OCI-LY7 (cell line): ENCODE data around the gene ZBTB22.

Experiments
- EZH2phosphoT487 ChIP-seq: fragments of 200-600 bp; sonication (generic); IDR thresholded peaks from 2 replicates; pipeline ENCODE4 v1.6.1; 2018; ENCODE audit warnings: low read depth, borderline replicate concordance, mild to moderate bottlenecking, mixed run types, antibody characterized with exemption, low read length, moderate library complexity, mixed read lengths
- TF ChIP-seq, protein P1 (sequence below): fragments of 200-600 bp; sonication (generic); conservative IDR thresholded peaks from 2 replicates; pipeline ENCODE4 v1.5.1; 2014; ENCODE audit warnings: mild to moderate bottlenecking, antibody characterized with exemption, low read length, moderate library complexity, mixed read lengths

DNA sequence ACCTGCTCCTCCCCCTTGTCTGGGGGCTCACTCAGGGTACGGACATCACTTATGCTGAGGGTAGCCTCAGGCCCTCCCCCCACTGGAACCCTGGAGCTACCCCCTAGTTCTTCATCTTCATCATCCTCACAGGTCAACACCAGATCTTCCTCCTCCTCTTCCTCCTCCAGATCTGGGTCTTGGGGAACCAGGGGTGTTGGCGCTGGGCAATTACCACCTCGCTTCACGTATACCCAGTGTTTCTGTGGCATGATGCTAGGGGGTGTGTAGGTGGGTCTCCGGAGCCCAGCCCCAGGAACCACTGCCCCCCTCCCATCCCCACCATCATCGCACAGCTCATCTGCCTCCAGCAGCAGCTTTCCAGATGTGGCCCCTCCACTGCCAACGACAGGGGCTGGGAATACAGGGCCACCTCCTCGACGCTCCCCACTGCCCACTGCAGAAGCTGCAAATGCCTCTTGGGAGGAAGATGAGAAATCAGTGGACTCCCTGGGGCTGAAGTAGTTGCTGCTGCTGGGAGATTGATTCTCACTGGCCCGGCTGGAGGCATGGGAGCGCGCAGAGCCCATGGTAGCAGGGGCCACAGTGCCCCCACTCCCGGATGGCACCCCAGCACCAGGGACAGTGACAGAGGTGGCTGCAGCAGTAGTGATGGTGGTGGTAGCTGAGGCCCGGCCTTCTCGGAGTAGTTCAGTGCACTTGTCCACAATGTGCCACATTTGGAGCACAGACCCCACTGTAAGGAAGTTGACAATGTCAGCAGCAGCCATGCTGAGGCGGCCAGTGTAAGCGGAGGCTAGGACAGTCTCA is 1.5 kb downstream of the ZBTB22 start:
- TF ChIP-seq, protein P1, sequence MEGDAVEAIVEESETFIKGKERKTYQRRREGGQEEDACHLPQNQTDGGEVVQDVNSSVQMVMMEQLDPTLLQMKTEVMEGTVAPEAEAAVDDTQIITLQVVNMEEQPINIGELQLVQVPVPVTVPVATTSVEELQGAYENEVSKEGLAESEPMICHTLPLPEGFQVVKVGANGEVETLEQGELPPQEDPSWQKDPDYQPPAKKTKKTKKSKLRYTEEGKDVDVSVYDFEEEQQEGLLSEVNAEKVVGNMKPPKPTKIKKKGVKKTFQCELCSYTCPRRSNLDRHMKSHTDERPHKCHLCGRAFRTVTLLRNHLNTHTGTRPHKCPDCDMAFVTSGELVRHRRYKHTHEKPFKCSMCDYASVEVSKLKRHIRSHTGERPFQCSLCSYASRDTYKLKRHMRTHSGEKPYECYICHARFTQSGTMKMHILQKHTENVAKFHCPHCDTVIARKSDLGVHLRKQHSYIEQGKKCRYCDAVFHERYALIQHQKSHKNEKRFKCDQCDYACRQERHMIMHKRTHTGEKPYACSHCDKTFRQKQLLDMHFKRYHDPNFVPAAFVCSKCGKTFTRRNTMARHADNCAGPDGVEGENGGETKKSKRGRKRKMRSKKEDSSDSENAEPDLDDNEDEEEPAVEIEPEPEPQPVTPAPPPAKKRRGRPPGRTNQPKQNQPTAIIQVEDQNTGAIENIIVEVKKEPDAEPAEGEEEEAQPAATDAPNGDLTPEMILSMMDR, result no peak
- TF ChIP-seq EZH2phosphoT487, result no peak
